ENCODE results near the gene AP5S1.

Gene AP5S1

GRCh38 chr20:3777381-3777715 is 43.0 kb upstream of the AP5S1 start:
- Histone ChIP-seq H3K4me1 (ENCODE audit: insufficient read depth, low read length, poor library complexity, severe bottlenecking) (no peaks in the 10 kb centered on the region), H3K79me2 (ENCODE audit: insufficient read depth, low read length) (no peaks in the 10 kb centered on the region), H3K4me3 (ENCODE audit: low read length, poor library complexity, severe bottlenecking) (no peak overlapping the region), H3K27me3 (ENCODE audit: insufficient read depth, low read length, poor library complexity, severe bottlenecking) (no peaks in the 10 kb centered on the region), H3K4me2 (ENCODE audit: low read depth, low read length, poor library complexity, severe bottlenecking) (no peak overlapping the region), H3K9ac (ENCODE audit: low read depth, low read length, poor library complexity, severe bottlenecking) (no peak overlapping the region), H3K9me2 (replicated peaks; ENCODE audit: low read depth, low read length) (no peaks in the 10 kb centered on the region), H3F3A (ENCODE audit: low read depth) (no peaks in the 10 kb centered on the region), H4K20me1 (ENCODE audit: insufficient read depth, low read length, poor library complexity, severe bottlenecking) (no peaks in the 10 kb centered on the region), H2AFZ (ENCODE audit: low read length) (peak overlapping the region; percentile 45; the same call in 1 of the 2 replicates), H3K36me3 (ENCODE audit: insufficient read depth, low read length) (no peaks in the 10 kb centered on the region), H3K9me3 (ENCODE audit: insufficient read depth, low read depth, low read length) (no peaks in the 10 kb centered on the region)
- TF ChIP-seq, protein P1, sequence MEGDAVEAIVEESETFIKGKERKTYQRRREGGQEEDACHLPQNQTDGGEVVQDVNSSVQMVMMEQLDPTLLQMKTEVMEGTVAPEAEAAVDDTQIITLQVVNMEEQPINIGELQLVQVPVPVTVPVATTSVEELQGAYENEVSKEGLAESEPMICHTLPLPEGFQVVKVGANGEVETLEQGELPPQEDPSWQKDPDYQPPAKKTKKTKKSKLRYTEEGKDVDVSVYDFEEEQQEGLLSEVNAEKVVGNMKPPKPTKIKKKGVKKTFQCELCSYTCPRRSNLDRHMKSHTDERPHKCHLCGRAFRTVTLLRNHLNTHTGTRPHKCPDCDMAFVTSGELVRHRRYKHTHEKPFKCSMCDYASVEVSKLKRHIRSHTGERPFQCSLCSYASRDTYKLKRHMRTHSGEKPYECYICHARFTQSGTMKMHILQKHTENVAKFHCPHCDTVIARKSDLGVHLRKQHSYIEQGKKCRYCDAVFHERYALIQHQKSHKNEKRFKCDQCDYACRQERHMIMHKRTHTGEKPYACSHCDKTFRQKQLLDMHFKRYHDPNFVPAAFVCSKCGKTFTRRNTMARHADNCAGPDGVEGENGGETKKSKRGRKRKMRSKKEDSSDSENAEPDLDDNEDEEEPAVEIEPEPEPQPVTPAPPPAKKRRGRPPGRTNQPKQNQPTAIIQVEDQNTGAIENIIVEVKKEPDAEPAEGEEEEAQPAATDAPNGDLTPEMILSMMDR (conservative IDR thresholded peaks at IDR 0.05; ENCODE audit: low read length), result no peak
- TF ChIP-seq EZH2phosphoT487 (IDR thresholded peaks at IDR 0.05; ENCODE audit: borderline replicate concordance), result no peak

- peak overlapping the region; percentile 45; the same call in 1 of the 2 replicates for H2AFZ ChIP-seq (ENCODE audit: low read length)
- H3K9me2 ChIP-seq (replicated peaks; ENCODE audit: low read depth, low read length), result no peaks in the 10 kb centered on the region
- H4K20me1 ChIP-seq (ENCODE audit: insufficient read depth, low read length, poor library complexity, severe bottlenecking), result no peaks in the 10 kb centered on the region
- H3K9me3 ChIP-seq (ENCODE audit: insufficient read depth, low read depth, low read length), result no peaks in the 10 kb centered on the region
- no peak overlapping the region for H3K4me2 ChIP-seq (ENCODE audit: low read depth, low read length, poor library complexity, severe bottlenecking)
- no peaks in the 10 kb centered on the region for H3K79me2 ChIP-seq (ENCODE audit: insufficient read depth, low read length)
- no peaks in the 10 kb centered on the region for H3K4me1 ChIP-seq (ENCODE audit: insufficient read depth, low read length, poor library complexity, severe bottlenecking)
- H3K27me3 ChIP-seq (ENCODE audit: insufficient read depth, low read length, poor library complexity, severe bottlenecking), result no peaks in the 10 kb centered on the region
- no peaks in the 10 kb centered on the region for H3F3A ChIP-seq (ENCODE audit: low read depth)
- no peaks in the 10 kb centered on the region for H3K36me3 ChIP-seq (ENCODE audit: insufficient read depth, low read length)
- TF ChIP-seq, protein P1 (conservative IDR thresholded peaks at IDR 0.05; ENCODE audit: low read length), result no peak
- TF ChIP-seq EZH2phosphoT487 (IDR thresholded peaks at IDR 0.05; ENCODE audit: borderline replicate concordance), result no peak
- no peak overlapping the region for H3K4me3 ChIP-seq (ENCODE audit: low read length, poor library complexity, severe bottlenecking)
- H3K9ac ChIP-seq (ENCODE audit: low read depth, low read length, poor library complexity, severe bottlenecking), result no peak overlapping the region
Measured at GRCh38 chr20:3777716-3778629, 42.4 kb upstream of the AP5S1 start.

DNA sequence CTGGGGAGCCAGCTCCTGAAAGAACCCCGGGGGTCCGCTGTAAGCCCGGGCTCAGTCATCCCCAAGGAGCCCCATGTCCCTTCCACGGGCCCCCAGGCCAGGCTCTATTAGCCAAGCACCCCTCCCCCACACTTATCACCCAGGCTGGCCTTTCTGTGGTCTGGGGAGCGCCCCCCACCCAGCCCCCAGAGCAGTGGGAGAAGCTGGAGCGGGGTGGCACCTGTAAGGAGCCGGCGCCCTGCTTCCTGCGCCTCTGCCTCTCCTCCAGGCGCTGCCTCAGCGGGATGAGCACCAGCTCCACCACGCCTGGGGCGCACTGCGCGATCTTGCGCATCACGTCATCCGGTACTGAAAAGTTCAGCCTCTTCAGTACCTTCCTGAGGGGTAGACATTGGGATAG is 41.4 kb upstream of the AP5S1 start:
- Histone ChIP-seq H4K20me1 (ENCODE audit: insufficient read depth, low read length, poor library complexity, severe bottlenecking) (no peaks in the 10 kb centered on the region), H3K4me1 (ENCODE audit: insufficient read depth, low read length, poor library complexity, severe bottlenecking) (no peaks in the 10 kb centered on the region), H3F3A (ENCODE audit: low read depth) (no peaks in the 10 kb centered on the region), H3K79me2 (ENCODE audit: insufficient read depth, low read length) (no peaks in the 10 kb centered on the region), H2AFZ (ENCODE audit: low read length) (no peak overlapping the region), H3K9me3 (ENCODE audit: insufficient read depth, low read depth, low read length) (no peaks in the 10 kb centered on the region), H3K36me3 (ENCODE audit: insufficient read depth, low read length) (no peaks in the 10 kb centered on the region), H3K9ac (ENCODE audit: low read depth, low read length, poor library complexity, severe bottlenecking) (no peak overlapping the region), H3K9me2 (replicated peaks; ENCODE audit: low read depth, low read length) (no peaks in the 10 kb centered on the region), H3K27me3 (ENCODE audit: insufficient read depth, low read length, poor library complexity, severe bottlenecking) (no peaks in the 10 kb centered on the region), H3K4me3 (ENCODE audit: low read length, poor library complexity, severe bottlenecking) (no peak overlapping the region), H3K4me2 (ENCODE audit: low read depth, low read length, poor library complexity, severe bottlenecking) (no peak overlapping the region)
- no peak for TF ChIP-seq EZH2phosphoT487 (IDR thresholded peaks at IDR 0.05; ENCODE audit: borderline replicate concordance)
- TF ChIP-seq, protein P1 (conservative IDR thresholded peaks at IDR 0.05; ENCODE audit: low read length), result no peak
